Measurements from ENCODE around the gene DENND4C.

DENND4C gene

GRCh38 chr9:19320495-19320894 lies 90.0 kb downstream of the DENND4C start:
- no peak for DNase-seq (ENCODE audit: low read depth)
- no peak for TF ChIP-seq CTCF (IDR thresholded peaks at IDR 0.05; ENCODE audit: insufficient read depth, low read depth, low read length, missing control alignments)

GRCh38 chr9:19331877-19332276 lies 101.4 kb downstream of the DENND4C start:
- no peak overlapping the region for H3K4me3 ChIP-seq (ENCODE audit: low read depth, low read length)

More at GRCh38 chr9:19320495-19320894, 90.0 kb downstream of the DENND4C start:
- H3K4me3 ChIP-seq (ENCODE audit: low read depth, low read length) = no peak overlapping the region

GRCh38 chr9:19336166-19336565 lies 105.7 kb downstream of the DENND4C start:
- TF ChIP-seq CTCF (IDR thresholded peaks at IDR 0.05; ENCODE audit: insufficient read depth, low read depth, low read length, missing control alignments) = no peak
- DNase-seq (ENCODE audit: low read depth) = no peak
- H3K4me3 ChIP-seq (ENCODE audit: low read depth, low read length) = no peak overlapping the region

More at GRCh38 chr9:19331877-19332276, 101.4 kb downstream of the DENND4C start:
- no peak for TF ChIP-seq CTCF (IDR thresholded peaks at IDR 0.05; ENCODE audit: insufficient read depth, low read depth, low read length, missing control alignments)
- DNase-seq (ENCODE audit: low read depth) = no peak

GRCh38 chr9:19342947-19343346 lies 112.5 kb downstream of the DENND4C start:
- TF ChIP-seq CTCF (IDR thresholded peaks at IDR 0.05; ENCODE audit: insufficient read depth, low read depth, low read length, missing control alignments) = no peak
- DNase-seq (ENCODE audit: low read depth) = no peak
- H3K4me3 ChIP-seq (ENCODE audit: low read depth, low read length) = no peak overlapping the region

GRCh38 chr9:19358701-19359100 lies 128.2 kb downstream of the DENND4C start:
- no peak overlapping the region for H3K4me3 ChIP-seq (ENCODE audit: low read depth, low read length)
- TF ChIP-seq CTCF (IDR thresholded peaks at IDR 0.05; ENCODE audit: insufficient read depth, low read depth, low read length, missing control alignments) = no peak
- DNase-seq (ENCODE audit: low read depth) = no peak

- TF ChIP-seq CTCF (IDR thresholded peaks at IDR 0.05; ENCODE audit: insufficient read depth, low read depth, low read length, missing control alignments) = no peak
- DNase-seq (ENCODE audit: low read depth) = no peak
- H3K4me3 ChIP-seq (ENCODE audit: low read depth, low read length) = no peak overlapping the region
Observed at GRCh38 chr9:19369107-19369506, 138.6 kb downstream of the DENND4C start.

GRCh38 chr9:19371942-19372341 lies 141.4 kb downstream of the DENND4C start:
- no peak overlapping the region for H3K4me3 ChIP-seq (ENCODE audit: low read depth, low read length)
- DNase-seq (ENCODE audit: low read depth) = no peak
- no peak for TF ChIP-seq CTCF (IDR thresholded peaks at IDR 0.05; ENCODE audit: insufficient read depth, low read depth, low read length, missing control alignments)

Data from GM12865 (cell line).